GM12878 (cell line): ENCODE data around the gene UBE2O. TPM values are rescaled to one million over a fixed set of nuclear protein-coding genes. Genes with fewer than 3 reads are reported as not detected.
A peak's percentile ranks its signal among the peaks of the same experiment; 100 is the strongest.

Source experiments
- ASH2L ChIP-seq: fragments of 300-600, 200-600 bp; sonication (generic); IDR thresholded peaks from 2 replicates; pipeline ENCODE4 v1.6.1; 2017; ENCODE audit warnings: low read depth, mild to moderate bottlenecking, borderline replicate concordance
- CEBPB ChIP-seq, 2 experiments: fragments of 150-350 bp in 1 of 2; IDR thresholded peaks; 2 replicates each; pipeline ENCODE4 v1.6.1; 2012 to 2014; ENCODE audit warnings: low read depth in 2 of 2, low read length in 2 of 2, borderline replicate concordance in 1 of 2, inconsistent platforms in 1 of 2
- EZH2 ChIP-seq: IDR thresholded peaks from 2 replicates; pipeline ENCODE4 v1.6.1; 2012; ENCODE audit warnings: low read depth, mild to moderate bottlenecking, control low read depth, inconsistent platforms, low read length, borderline replicate concordance; ENCODE audit not compliant: control insufficient read depth
- FOXK2 ChIP-seq: fragments of 450-650 bp; IDR thresholded peaks from 2 replicates; pipeline ENCODE4 v1.6.1; 2017; ENCODE audit warnings: mild to moderate bottlenecking, moderate library complexity
- FOXM1 ChIP-seq: IDR thresholded peaks from 2 replicates; pipeline ENCODE4 v1.6.1; 2012; ENCODE audit warnings: low read depth, mild to moderate bottlenecking, inconsistent platforms, low read length, moderate library complexity
- HCFC1 ChIP-seq: fragments of 150-350 bp; IDR thresholded peaks from 2 replicates; pipeline ENCODE4 v1.6.1; 2014; ENCODE audit warnings: low read length
- IRF4 ChIP-seq: IDR thresholded peaks from 2 replicates; pipeline ENCODE4 v1.6.1; 2011; ENCODE audit warnings: low read depth, low read length
- MTA2 ChIP-seq: fragments of 450-650 bp; IDR thresholded peaks from 2 replicates; pipeline ENCODE4 v1.6.1; 2016; ENCODE audit warnings: low read depth, mild to moderate bottlenecking, moderate library complexity
- NFYB ChIP-seq: IDR thresholded peaks from 2 replicates; pipeline ENCODE4 v1.6.1; 2011; ENCODE audit warnings: low read depth, mild to moderate bottlenecking, low read length, improper control_type of control experiment, moderate library complexity; ENCODE audit not compliant: insufficient read depth
- SMC3 ChIP-seq: IDR thresholded peaks from 2 replicates; pipeline ENCODE4 v1.6.1; 2011; ENCODE audit warnings: low read length, improper control_type of control experiment, borderline replicate concordance
- SRF ChIP-seq, 2 experiments: IDR thresholded peaks; 2 replicates each; pipeline ENCODE4 v1.6.1; 2011; ENCODE audit warnings: low read depth in 2 of 2, low read length in 2 of 2, mild to moderate bottlenecking in 1 of 2, moderate library complexity in 1 of 2
- TBL1XR1 ChIP-seq: IDR thresholded peaks from 2 replicates; pipeline ENCODE4 v1.6.1; 2012; ENCODE audit warnings: low read depth, low read length, improper control_type of control experiment
- TCF12 ChIP-seq: IDR thresholded peaks from 2 replicates; pipeline ENCODE4 v1.6.1; 2011; ENCODE audit warnings: low read depth, mild to moderate bottlenecking, low read length
- ZNF384 ChIP-seq: IDR thresholded peaks from 2 replicates; pipeline ENCODE4 v1.6.1; 2012; ENCODE audit warnings: low read depth, mild to moderate bottlenecking, low read length, improper control_type of control experiment, borderline replicate concordance
- ZNF622 ChIP-seq: fragments of 450-650 bp; IDR thresholded peaks from 2 replicates; pipeline ENCODE4 v1.6.1; 2017; ENCODE audit warnings: mild to moderate bottlenecking, inconsistent platforms
- polyA plus RNA-seq, 11 experiments: library from polyadenylated mRNA; depleted of rRNA in 4 of 11; unstranded in 6 of 11; stranded (reverse) in 5 of 11; fragments of >200 nt; fragmentation: Nextera tagmentation in 4 of 11; fragmentation: Illumina TruSeq in 1 of 11; extraction: Ambion mirVana in 4 of 11; extraction: Trizol in 1 of 11; gene quantifications; 1 replicate in 1 of 11; 2 replicates in 10 of 11; pipeline versions ENCODE4 v1.2.1 to v1.2.3, GENCODE V29; 2011 to 2016; ENCODE audit warnings: inconsistent platforms in 2 of 11, missing spikeins in 2 of 11, low read depth in 1 of 11
- total RNA-seq, 4 experiments: library from RNA; depleted of rRNA in 3 of 4; stranded (reverse); fragments of >200 nt in 3 of 4; fragmentation: Illumina TruSeq in 1 of 4; extraction: Trizol in 1 of 4; gene quantifications; 2 replicates each; pipeline versions ENCODE4 v1.2.1 to v1.2.3, GENCODE V29; 2013 to 2021
- TF ChIP-seq, protein P1 (sequence below): fragments of 150-350 bp; IDR thresholded peaks from 2 replicates; pipeline ENCODE4 v1.6.1; 2014; ENCODE audit warnings: mild to moderate bottlenecking, low read depth, low read length
- TF ChIP-seq, protein P2 (sequence below): fragments of 450-650 bp; IDR thresholded peaks from 2 replicates; pipeline ENCODE4 v1.6.1; 2014; ENCODE audit warnings: mild to moderate bottlenecking
- TF ChIP-seq, protein P3 (sequence below): fragments of 450-650 bp; IDR thresholded peaks from 2 replicates; pipeline ENCODE4 v1.6.1; 2016; ENCODE audit warnings: mild to moderate bottlenecking
- TF ChIP-seq, protein P4 (sequence below): fragments of 450-650 bp; formaldehyde crosslinking; IDR thresholded peaks from 2 replicates; pipeline ENCODE4 v1.4.0; 2022; ENCODE audit warnings: mild to moderate bottlenecking, moderate library complexity
- TF ChIP-seq, protein P5 (sequence below): fragments of 450-650 bp; IDR thresholded peaks from 2 replicates; pipeline ENCODE4 v1.6.1; 2017; ENCODE audit warnings: antibody characterized with exemption, mild to moderate bottlenecking, moderate library complexity

UBE2O gene
- total and polyA plus RNA-seq, 10 of the 15 experiments (the other 5 are each of a cell fraction or from before 2014, with no cell fraction given), result 2.1 to 39.0 (median 14.1) TPM

DNA sequence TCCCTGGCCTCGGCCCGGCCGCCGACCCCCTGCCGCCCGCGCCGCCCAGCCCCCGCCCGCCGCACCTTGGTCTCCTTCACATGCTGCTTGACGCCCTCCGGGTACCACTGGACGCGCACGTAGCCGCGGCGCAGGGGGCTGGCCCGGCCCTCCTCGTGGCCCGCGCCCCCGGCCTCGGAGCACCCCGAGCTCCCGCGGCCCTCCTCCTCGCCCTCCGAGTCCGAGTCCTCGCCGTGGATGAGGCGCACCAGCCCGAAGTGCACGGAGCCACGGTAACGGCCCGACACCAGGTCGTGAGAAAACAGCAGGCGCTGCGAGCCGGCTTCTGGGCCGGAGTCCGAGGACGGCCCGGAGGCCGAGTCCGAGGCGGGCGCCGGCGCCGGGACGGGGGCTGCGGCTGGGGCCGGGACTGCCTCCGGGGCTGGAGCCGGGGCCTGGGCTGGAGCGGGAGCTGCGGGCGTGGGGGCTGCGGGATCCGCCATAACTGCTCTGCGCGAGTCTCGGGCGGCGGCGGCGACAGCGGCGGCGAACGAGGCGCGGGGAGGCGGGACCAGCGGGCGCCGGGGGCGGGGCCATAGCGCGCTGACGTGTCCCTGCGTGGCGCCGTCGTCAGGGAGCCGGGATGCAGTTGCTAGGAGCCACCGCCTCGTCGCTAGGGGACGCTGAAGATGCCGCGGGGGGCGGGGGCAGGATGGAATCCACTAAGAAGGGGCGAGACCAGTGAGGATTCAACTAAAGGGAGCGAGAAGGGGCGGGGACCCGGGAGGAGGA is at the start of gene UBE2O (continued):
- TF ChIP-seq, protein P1, sequence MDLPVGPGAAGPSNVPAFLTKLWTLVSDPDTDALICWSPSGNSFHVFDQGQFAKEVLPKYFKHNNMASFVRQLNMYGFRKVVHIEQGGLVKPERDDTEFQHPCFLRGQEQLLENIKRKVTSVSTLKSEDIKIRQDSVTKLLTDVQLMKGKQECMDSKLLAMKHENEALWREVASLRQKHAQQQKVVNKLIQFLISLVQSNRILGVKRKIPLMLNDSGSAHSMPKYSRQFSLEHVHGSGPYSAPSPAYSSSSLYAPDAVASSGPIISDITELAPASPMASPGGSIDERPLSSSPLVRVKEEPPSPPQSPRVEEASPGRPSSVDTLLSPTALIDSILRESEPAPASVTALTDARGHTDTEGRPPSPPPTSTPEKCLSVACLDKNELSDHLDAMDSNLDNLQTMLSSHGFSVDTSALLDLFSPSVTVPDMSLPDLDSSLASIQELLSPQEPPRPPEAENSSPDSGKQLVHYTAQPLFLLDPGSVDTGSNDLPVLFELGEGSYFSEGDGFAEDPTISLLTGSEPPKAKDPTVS, result no peak
- TF ChIP-seq, protein P2, sequence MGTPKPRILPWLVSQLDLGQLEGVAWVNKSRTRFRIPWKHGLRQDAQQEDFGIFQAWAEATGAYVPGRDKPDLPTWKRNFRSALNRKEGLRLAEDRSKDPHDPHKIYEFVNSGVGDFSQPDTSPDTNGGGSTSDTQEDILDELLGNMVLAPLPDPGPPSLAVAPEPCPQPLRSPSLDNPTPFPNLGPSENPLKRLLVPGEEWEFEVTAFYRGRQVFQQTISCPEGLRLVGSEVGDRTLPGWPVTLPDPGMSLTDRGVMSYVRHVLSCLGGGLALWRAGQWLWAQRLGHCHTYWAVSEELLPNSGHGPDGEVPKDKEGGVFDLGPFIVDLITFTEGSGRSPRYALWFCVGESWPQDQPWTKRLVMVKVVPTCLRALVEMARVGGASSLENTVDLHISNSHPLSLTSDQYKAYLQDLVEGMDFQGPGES, result no peak
- peak; percentile 13 for TF ChIP-seq HCFC1
- no peak for TF ChIP-seq FOXM1
- TF ChIP-seq ZNF384, result no peak
- no peak for TF ChIP-seq SMC3
- no peak for TF ChIP-seq FOXK2
- TF ChIP-seq TCF12, result no peak
- TF ChIP-seq CEBPB (IDR thresholded peaks at IDR 0.05; ENCODE audit: borderline replicate concordance in 1 of 2, low read depth in 2 of 2, low read length in 2 of 2), result no peak
- TF ChIP-seq EZH2, result no peak
- TF ChIP-seq NFYB, result no peak
- TF ChIP-seq, protein P3, sequence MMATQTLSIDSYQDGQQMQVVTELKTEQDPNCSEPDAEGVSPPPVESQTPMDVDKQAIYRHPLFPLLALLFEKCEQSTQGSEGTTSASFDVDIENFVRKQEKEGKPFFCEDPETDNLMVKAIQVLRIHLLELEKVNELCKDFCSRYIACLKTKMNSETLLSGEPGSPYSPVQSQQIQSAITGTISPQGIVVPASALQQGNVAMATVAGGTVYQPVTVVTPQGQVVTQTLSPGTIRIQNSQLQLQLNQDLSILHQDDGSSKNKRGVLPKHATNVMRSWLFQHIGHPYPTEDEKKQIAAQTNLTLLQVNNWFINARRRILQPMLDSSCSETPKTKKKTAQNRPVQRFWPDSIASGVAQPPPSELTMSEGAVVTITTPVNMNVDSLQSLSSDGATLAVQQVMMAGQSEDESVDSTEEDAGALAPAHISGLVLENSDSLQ, result no peak
- no peak for TF ChIP-seq ASH2L
- no peak for TF ChIP-seq MTA2
- TF ChIP-seq, protein P4, sequence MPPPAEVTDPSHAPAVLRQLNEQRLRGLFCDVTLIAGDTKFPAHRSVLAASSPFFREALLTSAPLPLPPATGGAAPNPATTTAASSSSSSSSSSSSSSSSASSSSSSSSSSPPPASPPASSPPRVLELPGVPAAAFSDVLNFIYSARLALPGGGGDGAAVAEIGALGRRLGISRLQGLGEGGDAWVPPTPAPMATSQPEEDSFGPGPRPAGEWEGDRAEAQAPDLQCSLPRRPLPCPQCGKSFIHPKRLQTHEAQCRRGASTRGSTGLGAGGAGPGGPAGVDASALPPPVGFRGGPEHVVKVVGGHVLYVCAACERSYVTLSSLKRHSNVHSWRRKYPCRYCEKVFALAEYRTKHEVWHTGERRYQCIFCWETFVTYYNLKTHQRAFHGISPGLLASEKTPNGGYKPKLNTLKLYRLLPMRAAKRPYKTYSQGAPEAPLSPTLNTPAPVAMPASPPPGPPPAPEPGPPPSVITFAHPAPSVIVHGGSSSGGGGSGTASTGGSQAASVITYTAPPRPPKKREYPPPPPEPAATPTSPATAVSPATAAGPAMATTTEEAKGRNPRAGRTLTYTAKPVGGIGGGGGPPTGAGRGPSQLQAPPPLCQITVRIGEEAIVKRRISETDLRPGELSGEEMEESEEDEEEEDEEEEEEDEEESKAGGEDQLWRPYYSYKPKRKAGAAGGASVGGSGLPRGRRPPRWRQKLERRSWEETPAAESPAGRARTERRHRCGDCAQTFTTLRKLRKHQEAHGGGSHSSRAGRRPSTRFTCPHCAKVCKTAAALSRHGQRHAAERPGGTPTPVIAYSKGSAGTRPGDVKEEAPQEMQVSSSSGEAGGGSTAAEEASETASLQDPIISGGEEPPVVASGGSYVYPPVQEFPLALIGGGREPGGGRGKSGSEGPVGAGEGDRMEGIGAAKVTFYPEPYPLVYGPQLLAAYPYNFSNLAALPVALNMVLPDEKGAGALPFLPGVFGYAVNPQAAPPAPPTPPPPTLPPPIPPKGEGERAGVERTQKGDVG, result no peak
- TF ChIP-seq IRF4, result no peak
- TF ChIP-seq, protein P5, sequence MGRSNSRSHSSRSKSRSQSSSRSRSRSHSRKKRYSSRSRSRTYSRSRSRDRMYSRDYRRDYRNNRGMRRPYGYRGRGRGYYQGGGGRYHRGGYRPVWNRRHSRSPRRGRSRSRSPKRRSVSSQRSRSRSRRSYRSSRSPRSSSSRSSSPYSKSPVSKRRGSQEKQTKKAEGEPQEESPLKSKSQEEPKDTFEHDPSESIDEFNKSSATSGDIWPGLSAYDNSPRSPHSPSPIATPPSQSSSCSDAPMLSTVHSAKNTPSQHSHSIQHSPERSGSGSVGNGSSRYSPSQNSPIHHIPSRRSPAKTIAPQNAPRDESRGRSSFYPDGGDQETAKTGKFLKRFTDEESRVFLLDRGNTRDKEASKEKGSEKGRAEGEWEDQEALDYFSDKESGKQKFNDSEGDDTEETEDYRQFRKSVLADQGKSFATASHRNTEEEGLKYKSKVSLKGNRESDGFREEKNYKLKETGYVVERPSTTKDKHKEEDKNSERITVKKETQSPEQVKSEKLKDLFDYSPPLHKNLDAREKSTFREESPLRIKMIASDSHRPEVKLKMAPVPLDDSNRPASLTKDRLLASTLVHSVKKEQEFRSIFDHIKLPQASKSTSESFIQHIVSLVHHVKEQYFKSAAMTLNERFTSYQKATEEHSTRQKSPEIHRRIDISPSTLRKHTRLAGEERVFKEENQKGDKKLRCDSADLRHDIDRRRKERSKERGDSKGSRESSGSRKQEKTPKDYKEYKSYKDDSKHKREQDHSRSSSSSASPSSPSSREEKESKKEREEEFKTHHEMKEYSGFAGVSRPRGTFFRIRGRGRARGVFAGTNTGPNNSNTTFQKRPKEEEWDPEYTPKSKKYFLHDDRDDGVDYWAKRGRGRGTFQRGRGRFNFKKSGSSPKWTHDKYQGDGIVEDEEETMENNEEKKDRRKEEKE, result no peak
- TF ChIP-seq TBL1XR1, result peak; percentile 31; the same call in 1 of the 2 replicates
- no peak for TF ChIP-seq ZNF622
- no peak for TF ChIP-seq SRF (IDR thresholded peaks at IDR 0.05; ENCODE audit: low read depth in 2 of 2, low read length in 2 of 2)
